Stomach (tissue), 4 donors: ENCODE measurements around the gene USP36.

Experiments used
- EP300 ChIP-seq: sonication (generic); formaldehyde crosslinking; IDR thresholded peaks from one replicate; pipeline ENCODE4 v1.6.1; 2017; ENCODE audit warnings: antibody characterized with exemption
- POLR2A ChIP-seq, 4 donors: fragments of 450-650 bp; IDR thresholded peaks; one replicate each; pipeline ENCODE4 v1.6.1; 2016; ENCODE audit warnings: antibody characterized with exemption in 4 of 4, control low read depth in 2 of 4, mild to moderate bottlenecking in 1 of 4, moderate library complexity in 1 of 4
- POLR2AphosphoS5 ChIP-seq, 3 donors: sonication (generic); formaldehyde crosslinking; IDR thresholded peaks; one replicate each; pipeline ENCODE4 v1.6.1; 2016; ENCODE audit warnings: antibody characterized with exemption in 3 of 3
- TF ChIP-seq, protein P1 (sequence below), 7 experiments: fragments of 450-650 bp in 4 of 7; fragments of 200-600 bp in 3 of 7; sonication (generic) in 3 of 7; IDR thresholded peaks; one replicate each; pipeline ENCODE4 v1.5.1; 2016 to 2019; ENCODE audit warnings: antibody characterized with exemption in 7 of 7, control low read depth in 2 of 7, mild to moderate bottlenecking in 1 of 7

DNA sequence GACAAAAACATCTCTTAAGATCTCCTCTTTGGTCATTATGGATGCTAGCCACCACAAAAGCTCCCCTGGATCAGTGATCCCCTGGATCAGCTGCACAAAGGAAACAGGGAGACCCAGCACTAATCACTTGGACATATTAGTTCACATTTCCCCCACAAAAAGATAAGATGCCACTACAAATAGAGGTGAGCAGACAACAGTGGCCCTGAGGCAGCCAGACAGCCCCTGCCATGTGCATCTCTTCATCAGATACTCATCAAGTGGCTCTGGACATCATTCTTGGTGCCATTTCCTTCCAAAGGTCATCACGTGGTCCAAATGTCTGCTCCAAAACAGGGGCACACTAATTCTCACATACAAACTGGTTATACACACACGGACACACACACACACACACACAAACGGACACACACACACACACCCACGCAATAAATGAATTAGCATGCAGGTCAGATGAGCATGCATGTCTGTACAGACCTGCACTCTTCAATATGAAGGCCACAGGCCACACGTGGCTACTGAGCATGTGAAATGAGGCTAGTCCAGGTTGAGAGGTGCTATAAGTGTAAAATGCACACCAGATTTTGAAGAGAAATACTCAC lies 4.1 kb downstream of the USP36 start:
- TF ChIP-seq, protein P1, sequence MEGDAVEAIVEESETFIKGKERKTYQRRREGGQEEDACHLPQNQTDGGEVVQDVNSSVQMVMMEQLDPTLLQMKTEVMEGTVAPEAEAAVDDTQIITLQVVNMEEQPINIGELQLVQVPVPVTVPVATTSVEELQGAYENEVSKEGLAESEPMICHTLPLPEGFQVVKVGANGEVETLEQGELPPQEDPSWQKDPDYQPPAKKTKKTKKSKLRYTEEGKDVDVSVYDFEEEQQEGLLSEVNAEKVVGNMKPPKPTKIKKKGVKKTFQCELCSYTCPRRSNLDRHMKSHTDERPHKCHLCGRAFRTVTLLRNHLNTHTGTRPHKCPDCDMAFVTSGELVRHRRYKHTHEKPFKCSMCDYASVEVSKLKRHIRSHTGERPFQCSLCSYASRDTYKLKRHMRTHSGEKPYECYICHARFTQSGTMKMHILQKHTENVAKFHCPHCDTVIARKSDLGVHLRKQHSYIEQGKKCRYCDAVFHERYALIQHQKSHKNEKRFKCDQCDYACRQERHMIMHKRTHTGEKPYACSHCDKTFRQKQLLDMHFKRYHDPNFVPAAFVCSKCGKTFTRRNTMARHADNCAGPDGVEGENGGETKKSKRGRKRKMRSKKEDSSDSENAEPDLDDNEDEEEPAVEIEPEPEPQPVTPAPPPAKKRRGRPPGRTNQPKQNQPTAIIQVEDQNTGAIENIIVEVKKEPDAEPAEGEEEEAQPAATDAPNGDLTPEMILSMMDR (IDR thresholded peaks at IDR 0.05): no peak
- TF ChIP-seq POLR2A (IDR thresholded peaks at IDR 0.05) (no peak), EP300 (no peak), POLR2AphosphoS5 (IDR thresholded peaks at IDR 0.05) (no peak)
